Measurements from ENCODE around the gene PPIL6.
A peak's percentile ranks its signal among the peaks of the same experiment; 100 is the strongest.

Gene PPIL6

GRCh38 chr6:109449064-109449794 lies 8.8 kb upstream of the PPIL6 start:
- DNase-seq = no peak

DNA sequence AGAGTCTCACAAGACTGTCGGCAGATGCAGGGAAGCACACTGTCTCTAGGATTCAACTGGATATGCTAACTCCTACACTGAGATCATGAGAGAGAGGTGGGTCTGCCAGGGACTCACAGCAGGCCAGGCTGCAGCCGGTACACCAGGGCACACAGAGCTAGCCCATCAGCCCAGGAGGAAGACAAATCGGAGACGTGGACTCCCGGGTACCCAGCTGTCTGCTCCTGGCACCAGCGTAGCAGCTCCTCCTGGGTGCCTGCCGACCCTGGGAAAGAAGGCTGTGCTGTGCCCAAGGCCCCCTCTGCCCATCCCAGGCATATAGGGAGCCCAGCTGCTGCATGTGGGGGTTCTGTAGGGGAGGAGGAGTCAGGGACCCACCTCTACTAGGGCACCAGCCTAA lies 8.2 kb upstream of the PPIL6 start:
- DNase-seq = no peak

GRCh38 chr6:109447878-109448555 lies 7.6 kb upstream of the PPIL6 start:
- DNase-seq = no peak

- no peak for DNase-seq
These were observed 6.7 kb upstream of the PPIL6 start for GRCh38 chr6:109447087-109447486.

- DNase-seq = no peak
These were observed 6.1 kb upstream of the PPIL6 start for GRCh38 chr6:109446541-109446940.

- no peak for DNase-seq
These were observed 5.6 kb upstream of the PPIL6 start for GRCh38 chr6:109446072-109446471.

GRCh38 chr6:109445382-109445781 lies 5.0 kb upstream of the PPIL6 start:
- DNase-seq = no peak

DNA sequence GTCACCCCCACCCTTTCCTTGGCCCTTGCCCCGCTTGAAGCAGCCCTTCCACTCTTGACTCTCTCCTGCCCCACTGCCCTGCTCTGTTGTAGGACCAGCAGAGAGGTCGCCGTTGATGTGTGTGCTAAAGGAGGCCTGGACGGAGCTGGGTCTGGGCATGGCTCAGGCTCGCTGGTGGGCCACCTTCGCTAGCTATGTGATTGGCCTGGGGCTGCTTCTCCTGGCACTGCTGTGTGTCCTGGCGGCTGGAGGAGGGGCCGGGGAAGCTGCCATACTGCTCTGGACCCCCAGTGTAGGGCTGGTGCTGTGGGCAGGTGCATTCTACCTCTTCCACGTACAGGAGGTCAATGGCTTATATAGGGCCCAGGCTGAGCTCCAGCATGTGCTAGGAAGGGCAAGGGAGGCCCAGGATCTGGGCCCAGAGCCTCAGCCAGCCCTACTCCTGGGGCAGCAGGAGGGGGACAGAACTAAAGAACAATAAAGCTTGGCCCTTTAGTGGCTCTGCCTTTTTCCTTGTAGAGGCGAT lies 3.1 kb upstream of the PPIL6 start:
- no peak for DNase-seq

- DNase-seq = no peak
These were observed 2.0 kb upstream of the PPIL6 start for GRCh38 chr6:109442393-109442924.

GRCh38 chr6:109441069-109441816 lies 815 bp upstream of the PPIL6 start:
- peak; percentile 32 to 42 (median 39) for DNase-seq

DNA sequence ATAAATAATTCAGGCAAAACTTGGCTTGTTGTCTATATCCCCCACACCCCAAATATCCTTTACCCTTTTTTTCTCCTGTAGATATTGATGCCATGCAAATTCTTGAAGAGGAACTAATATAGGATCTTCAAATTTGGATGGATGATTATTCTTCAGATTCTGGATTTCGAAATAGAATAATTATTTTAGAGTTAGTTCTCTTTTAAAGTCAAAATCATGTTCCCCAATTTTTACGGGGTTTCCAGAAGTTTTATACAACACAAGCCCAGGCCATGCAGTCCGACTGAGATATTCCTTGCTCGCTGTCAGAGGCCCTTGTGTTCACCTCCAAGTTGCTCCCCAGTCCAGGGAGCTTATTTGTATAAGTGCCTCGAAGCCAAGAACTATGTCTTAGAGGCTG lies 4.4 kb downstream of the PPIL6 start:
- no peak for DNase-seq

DNA sequence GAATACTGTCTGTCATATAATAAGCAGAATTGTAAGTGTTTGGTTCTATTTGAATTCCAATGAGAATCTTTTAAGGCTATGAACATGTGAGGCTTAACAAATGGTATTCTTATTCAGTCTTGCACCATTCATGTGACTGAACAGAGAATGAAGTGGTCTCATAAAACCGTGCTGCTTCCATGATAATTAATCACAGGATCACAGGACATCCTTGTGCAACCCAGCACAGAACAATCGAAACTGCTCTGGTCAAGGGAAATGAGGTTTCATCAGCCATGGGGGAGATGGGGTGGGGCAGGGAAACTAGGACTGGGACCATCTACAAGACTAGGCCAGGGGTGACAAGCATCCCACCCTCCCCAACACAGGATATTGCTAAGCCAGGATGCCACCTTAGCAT lies 6.0 kb downstream of the PPIL6 start:
- no peak for DNase-seq

- no peak for DNase-seq
These were observed 10.9 kb downstream of the PPIL6 start for GRCh38 chr6:109429496-109429895.

DNA sequence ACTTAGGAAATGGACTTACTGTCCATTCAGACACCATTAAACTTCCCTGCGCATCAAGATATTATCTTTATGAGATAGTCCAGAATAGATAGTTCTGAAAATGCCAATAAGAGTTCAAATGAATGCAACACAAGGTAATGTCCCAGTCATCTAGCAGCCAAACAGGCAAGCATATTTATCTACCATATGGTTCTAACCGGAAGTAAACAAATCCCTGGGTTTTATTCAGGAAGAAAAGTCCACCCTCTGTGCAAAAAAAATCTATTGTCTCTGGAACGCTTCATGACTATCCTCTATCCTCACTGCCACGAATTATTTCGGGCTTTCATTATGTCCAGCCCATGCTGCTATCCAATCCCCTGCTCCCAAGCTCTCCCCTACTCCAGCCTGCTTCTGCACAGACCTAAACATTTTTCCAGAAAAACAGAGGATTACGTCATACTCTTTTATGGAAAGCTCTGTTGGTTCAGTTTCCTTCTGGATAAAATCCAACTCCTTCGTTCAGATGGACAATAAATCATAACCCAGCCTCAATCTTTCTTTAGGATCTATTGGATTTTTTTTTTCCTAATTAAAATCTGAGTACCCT lies 11.4 kb downstream of the PPIL6 start:
- no peak for DNase-seq

GRCh38 chr6:109424946-109425345 lies 15.5 kb downstream of the PPIL6 start:
- DNase-seq = no peak

GRCh38 chr6:109421184-109421583 lies 19.2 kb downstream of the PPIL6 start:
- no peak for DNase-seq

GRCh38 chr6:109420751-109421150 lies 19.7 kb downstream of the PPIL6 start:
- no peak for DNase-seq

- DNase-seq = no peak
These were observed 22.8 kb downstream of the PPIL6 start for GRCh38 chr6:109417646-109418045.

DNA sequence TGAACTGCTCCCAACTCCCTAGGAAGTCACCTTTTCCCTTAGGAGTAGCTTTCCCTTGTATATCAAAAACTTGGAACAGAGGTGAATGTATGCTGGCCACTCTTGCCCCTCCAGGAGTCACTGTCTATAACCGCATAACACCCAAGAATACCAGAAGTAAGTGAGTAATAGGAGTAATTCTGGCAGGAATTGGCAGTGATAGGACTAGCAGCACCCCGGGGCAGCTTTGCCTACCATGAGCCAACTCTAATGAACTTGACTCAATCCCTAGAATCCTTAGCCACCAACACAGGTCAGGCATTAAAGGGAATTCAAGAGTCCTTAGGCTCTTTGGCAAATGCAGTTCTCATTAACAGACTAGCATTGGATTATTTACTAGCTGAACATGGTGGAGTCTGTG lies 29.4 kb downstream of the PPIL6 start:
- DNase-seq = no peak

DNA sequence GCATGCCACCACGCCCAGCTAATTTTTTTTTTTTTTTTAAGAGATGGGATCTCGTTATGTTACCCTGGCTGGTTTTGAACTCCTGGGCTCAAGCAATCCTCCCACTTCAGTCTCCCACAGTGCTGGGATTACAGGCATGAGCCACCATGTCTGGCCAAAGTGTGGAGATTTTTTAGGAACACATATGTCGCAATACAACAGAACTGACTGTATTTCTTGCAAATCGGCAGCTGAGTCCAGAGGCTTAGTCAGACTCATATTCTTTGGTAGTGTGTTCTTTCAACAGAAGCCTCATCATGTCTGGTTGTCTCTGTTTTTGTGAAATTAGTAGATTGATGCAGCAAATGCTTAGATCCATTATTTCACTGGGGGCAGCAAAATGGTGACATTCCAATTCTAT lies 34.2 kb downstream of the PPIL6 start:
- no peak for DNase-seq

GRCh38 chr6:109397020-109397419 lies 43.4 kb downstream of the PPIL6 start:
- DNase-seq = no peak

GRCh38 chr6:109396046-109396718 lies 44.2 kb downstream of the PPIL6 start:
- DNase-seq = no peak
